ENCODE results near the gene TMCO2. TPM values are rescaled to one million over a fixed set of nuclear protein-coding genes. Genes with fewer than 3 reads are reported as not detected.

The TMCO2 gene
- total and polyA plus RNA-seq, 10 donors: 0.38 to 0.48 TPM; not detected in 8

DNA sequence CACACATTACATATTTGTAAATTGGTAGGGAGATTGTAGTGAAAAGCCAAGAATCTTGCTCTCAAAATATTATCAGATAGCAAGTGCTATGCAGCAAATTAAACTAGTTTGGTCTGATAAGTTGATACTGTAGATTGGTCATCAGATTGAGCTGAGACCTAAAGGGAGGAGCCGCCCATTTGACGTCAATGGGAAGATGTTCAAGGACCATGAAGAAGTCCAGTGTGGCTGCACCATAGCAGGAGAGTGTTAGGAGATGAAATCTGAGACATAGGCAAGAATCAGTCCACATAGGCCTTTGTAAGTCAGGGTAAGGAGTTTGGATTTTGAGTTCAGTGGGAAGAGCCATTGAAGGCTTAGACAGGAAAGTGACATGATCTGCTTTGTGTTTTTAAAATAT lies 26.6 kb downstream of the TMCO2 start:
- intact Hi-C loops (cut with DNase I; ENCODE audit: low total_unique reads): no loop called here
- 91 to 99% (median 94%) methylated on average over 2 of the region's 2 CpGs for WGBS, 5 donors

DNA sequence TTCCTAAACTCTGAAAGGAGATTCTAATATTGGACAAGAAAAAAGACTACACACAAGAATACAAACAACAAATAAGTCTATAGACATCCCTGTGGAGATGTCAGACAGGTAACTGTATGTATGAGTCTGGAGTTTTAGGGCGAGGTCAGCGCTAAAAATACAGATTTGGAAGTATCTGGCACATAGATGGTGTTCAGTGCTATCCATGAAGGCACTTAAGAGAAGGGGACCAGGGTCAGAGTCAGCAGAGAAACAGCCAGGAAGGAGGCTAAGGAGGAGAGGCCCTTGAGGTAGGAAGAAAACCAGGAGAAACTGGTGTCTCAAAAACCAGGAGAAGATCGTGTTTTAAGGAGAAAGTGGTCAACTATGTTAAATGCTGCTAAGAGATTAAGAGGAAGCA lies 28.4 kb downstream of the TMCO2 start:
- H3K27me3 ChIP-seq (replicated peaks in 1 of 7): no peaks in the 10 kb centered on the region
- no peak for DNase-seq
- no peak overlapping the region for H3K27ac ChIP-seq
- intact Hi-C loops (cut with DNase I; ENCODE audit: low total_unique reads): no loop called here
- H3K36me3 ChIP-seq: peaks cover 0 to 95% (median 62%) of the 10 kb centered on the region in 6 donors
- no peaks in the 10 kb centered on the region for H3K4me1 ChIP-seq
- H3K4me3 ChIP-seq: no peak overlapping the region
- WGBS, 5 donors: 95 to 99% (median 96%) methylated on average over 3 of the region's 3 CpGs
- H3K9me3 ChIP-seq: no peaks in the 10 kb centered on the region
- no peak for TF ChIP-seq POLR2A (IDR thresholded peaks at IDR 0.05)

More for the DNA sequence above, 26.6 kb downstream of the TMCO2 start:
- no peaks in the 10 kb centered on the region for H3K4me1 ChIP-seq
- no peaks in the 10 kb centered on the region for H3K27me3 ChIP-seq (replicated peaks in 1 of 7)
- no peak for DNase-seq
- TF ChIP-seq POLR2AphosphoS5 (IDR thresholded peaks at IDR 0.05): no peak
- TF ChIP-seq POLR2A (IDR thresholded peaks at IDR 0.05): no peak
- TF ChIP-seq, protein P1, sequence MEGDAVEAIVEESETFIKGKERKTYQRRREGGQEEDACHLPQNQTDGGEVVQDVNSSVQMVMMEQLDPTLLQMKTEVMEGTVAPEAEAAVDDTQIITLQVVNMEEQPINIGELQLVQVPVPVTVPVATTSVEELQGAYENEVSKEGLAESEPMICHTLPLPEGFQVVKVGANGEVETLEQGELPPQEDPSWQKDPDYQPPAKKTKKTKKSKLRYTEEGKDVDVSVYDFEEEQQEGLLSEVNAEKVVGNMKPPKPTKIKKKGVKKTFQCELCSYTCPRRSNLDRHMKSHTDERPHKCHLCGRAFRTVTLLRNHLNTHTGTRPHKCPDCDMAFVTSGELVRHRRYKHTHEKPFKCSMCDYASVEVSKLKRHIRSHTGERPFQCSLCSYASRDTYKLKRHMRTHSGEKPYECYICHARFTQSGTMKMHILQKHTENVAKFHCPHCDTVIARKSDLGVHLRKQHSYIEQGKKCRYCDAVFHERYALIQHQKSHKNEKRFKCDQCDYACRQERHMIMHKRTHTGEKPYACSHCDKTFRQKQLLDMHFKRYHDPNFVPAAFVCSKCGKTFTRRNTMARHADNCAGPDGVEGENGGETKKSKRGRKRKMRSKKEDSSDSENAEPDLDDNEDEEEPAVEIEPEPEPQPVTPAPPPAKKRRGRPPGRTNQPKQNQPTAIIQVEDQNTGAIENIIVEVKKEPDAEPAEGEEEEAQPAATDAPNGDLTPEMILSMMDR (IDR thresholded peaks at IDR 0.05 in 8 of 11, conservative IDR thresholded peaks at IDR 0.05 in 3 of 11): no peak
- H3K27ac ChIP-seq: no peak overlapping the region
- no peak overlapping the region for H3K4me3 ChIP-seq
- peaks cover 0 to 95% (median 65%) of the 10 kb centered on the region in 6 donors for H3K36me3 ChIP-seq
- no peaks in the 10 kb centered on the region for H3K9me3 ChIP-seq

DNA sequence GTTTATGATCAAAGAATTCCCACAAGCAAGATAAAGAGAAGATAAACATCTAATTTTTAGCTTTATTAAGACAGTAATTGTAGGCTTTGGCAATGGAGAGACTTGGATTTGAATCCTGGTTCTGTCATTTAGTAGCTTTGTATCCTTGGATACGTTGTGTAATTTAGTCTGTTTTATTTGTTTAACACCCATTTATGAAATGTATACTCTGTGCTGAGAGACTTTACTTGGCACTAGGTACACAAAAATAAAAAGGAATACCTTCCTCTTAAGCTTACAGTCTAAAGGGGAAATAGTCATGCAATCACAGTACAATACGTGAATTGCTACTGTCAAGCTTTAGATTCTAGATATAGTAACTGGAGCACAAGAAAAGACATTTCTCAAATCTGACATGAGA lies 34.1 kb downstream of the TMCO2 start:
- DNase-seq: no peak
- H3K36me3 ChIP-seq: peaks cover 0 to 95% (median 53%) of the 10 kb centered on the region in 6 donors
- no peak overlapping the region for H3K27ac ChIP-seq
- 75 to 92% (median 80%) methylated on average over 2 of the region's 2 CpGs for WGBS, 5 donors
- H3K9me3 ChIP-seq: no peaks in the 10 kb centered on the region
- TF ChIP-seq POLR2A (IDR thresholded peaks at IDR 0.05) (no peak), POLR2AphosphoS5 (IDR thresholded peaks at IDR 0.05) (no peak)
- TF ChIP-seq, protein P1 (IDR thresholded peaks at IDR 0.05 in 8 of 11, conservative IDR thresholded peaks at IDR 0.05 in 3 of 11): no peak
- no peak overlapping the region for H3K4me3 ChIP-seq
- no peaks in the 10 kb centered on the region for H3K4me1 ChIP-seq
- no peaks in the 10 kb centered on the region for H3K27me3 ChIP-seq (replicated peaks in 1 of 7)
- intact Hi-C loops (cut with DNase I; ENCODE audit: low total_unique reads): no loop called here

DNA sequence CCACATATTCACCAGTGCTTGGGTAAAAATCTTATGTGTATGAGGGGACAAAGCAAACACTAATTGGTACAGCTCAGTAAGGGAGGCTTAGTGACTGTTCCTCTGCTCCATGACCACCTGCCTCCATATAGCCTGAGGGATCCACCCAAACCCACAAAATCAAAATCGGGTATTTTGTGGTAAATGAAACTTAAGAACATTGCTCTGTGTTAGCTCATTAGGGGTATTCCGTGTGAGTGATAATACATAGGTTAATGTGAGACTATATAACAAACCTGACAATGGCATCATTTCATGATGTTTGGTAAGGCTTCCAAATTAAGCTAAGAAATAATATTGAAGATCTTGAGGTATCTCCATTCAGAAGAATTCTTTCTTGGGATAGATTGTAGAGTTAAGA lies 43.6 kb downstream of the TMCO2 start:
- Histone ChIP-seq H3K36me3 (peaks cover 0 to 85% (median 57%) of the 10 kb centered on the region in 6 donors), H3K27ac (no peak overlapping the region), H3K4me1 (peaks cover 0 to 7% (median 0%) of the 10 kb centered on the region in 6 donors), H3K9me3 (no peaks in the 10 kb centered on the region), H3K4me3 (no peak overlapping the region), H3K27me3 (replicated peaks in 1 of 7) (no peaks in the 10 kb centered on the region)
- WGBS, 5 donors: 85 to 94% (median 87%) methylated on average over 2 of the region's 2 CpGs
- intact Hi-C loops (cut with DNase I; ENCODE audit: low total_unique reads): no loop called here
- no peak for DNase-seq
- TF ChIP-seq POLR2AphosphoS5 (IDR thresholded peaks at IDR 0.05): no peak
- TF ChIP-seq POLR2A (IDR thresholded peaks at IDR 0.05): no peak
- TF ChIP-seq, protein P1 (IDR thresholded peaks at IDR 0.05 in 8 of 11, conservative IDR thresholded peaks at IDR 0.05 in 3 of 11): no peak
